Right lobe of liver (tissue), 4 donors: Measurements from ENCODE around the gene DERL3.

Experiments
- CTCF ChIP-seq, 4 donors: fragments of 200-600 bp in 3 of 4; fragments of 450-650 bp in 1 of 4; IDR thresholded peaks; one replicate each; pipeline versions ENCODE4 v1.5.1 to v1.8.0; 2016 to 2022; ENCODE audit warnings: antibody characterized with exemption in 4 of 4, mild to moderate bottlenecking in 2 of 4
- POLR2A ChIP-seq: fragments of 450-650 bp; IDR thresholded peaks from one replicate; pipeline ENCODE4 v1.6.1; 2017; ENCODE audit warnings: antibody characterized with exemption, mild to moderate bottlenecking
- donor health status: DM: no; HTN: no; CAD: no.
- donor health status: DM: no; HTN: no; CAD: no.
- donor health status: DM: no; HTN: yes; CAD: no.

DNA sequence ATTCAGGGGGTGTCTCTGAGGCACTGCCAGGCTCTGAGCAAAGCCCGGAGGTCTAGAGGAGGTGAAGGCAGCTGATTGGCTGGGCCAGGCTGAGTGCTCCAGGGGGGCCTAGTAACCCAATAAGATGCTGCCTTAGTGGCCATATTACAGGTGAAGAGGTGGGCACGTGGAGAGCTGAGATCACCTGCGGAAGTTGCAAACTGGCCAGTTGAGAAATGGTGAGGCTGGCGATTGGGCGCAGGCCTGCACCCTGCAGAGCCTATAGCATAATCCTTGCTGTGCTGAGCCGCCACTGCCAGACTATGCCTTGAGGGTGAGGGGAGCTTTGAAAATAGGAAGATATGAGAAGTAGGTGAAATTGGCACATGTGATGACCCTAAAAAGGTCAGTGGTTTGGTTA, 21.7 kb downstream of the DERL3 start:
- TF ChIP-seq CTCF (IDR thresholded peaks at IDR 0.05) (no peak), POLR2A (no peak)
